ENCODE results near the gene SLC27A5.
"Not testable (repeated sequence)": the region's sequence is repeated elsewhere in the genome, so short reads cannot be mapped to it uniquely, and the experiment has no call there.

The SLC27A5 gene

GRCh38 chr19:58466089-58466759 lies 45.6 kb downstream of the SLC27A5 start:
- no peak for DNase-seq

DNA sequence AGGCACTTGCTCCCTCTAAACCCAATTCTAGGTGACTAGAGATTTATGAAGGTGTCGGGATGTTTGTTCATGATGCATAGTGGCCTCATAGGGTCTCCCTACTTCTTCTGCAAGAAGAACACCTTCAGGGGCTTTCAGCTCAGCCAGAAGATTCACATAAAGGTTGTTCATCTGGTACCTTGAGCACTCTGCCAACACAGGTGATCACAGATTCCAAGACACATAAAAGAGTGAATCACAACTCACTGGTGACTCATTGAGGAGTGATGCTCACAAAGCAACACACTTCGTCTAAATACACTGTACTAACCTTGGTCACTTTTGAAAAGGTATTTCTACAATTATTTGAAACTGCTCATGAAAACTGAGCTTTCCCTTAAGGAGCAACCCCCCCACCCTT lies 51.8 kb downstream of the SLC27A5 start:
- no peak for DNase-seq

- no peak for DNase-seq
Measured at GRCh38 chr19:58456111-58456510, 55.7 kb downstream of the SLC27A5 start.

DNA sequence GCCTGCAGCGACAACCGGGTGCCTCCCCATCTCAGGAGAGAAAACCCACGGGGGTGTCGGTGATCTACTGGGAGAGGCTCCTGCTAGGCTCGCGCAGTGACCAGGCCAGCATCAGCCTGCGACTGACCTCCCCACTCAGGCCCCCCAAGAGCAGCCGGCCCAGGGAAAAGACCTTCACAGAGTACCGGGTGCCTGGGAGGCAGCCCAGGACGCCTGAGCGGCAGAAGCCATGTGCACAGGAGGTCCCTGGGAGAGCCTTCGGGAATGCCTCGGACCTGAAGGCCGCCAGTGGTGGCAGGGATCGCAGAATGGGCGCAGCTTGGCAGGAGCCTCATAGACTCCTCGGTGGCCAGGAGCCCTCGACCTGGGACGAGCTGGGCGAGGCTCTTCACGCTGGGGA lies 56.5 kb downstream of the SLC27A5 start:
- no peak for DNase-seq

GRCh38 chr19:58453743-58454142 lies 58.0 kb downstream of the SLC27A5 start:
- DNase-seq, result no peak

DNA sequence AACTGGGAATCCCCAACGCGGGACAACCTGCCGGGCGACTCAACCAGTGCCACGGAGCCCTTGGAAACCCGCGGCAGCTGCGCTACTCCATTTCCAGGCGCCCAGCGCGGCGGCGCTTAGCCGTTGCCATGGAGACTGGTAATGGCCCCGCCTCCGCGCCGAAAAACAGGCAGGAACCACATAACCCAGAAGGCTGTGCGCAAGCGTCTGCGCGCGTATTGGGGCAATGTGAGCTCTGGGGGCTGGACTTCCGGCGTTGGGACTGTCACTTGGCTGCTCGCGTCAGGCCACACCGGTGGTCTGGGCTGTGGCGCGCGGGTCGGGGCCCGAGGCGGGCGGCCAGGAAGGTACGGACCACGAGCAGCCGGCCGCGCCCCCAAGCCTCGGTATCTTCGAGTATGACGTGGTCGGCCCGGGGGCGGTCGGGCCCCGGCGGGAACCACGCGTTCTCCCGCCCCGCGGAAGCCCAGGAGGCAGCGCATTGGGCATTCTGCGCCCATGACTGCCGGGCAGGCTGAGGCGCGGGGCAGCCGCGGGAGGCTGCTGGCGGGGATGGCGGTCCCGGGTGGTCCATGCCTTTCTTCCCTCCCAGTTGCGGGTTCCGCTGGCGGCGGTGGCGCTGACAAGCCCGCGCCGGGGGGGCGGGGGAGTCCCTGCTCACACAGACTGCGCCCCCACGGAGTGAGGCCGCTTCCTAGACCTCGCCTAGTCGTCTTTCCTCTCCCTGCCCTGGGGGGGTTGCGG lies 60.3 kb downstream of the SLC27A5 start, which contains the start of gene ZNF324B:
Gene ZNF324B, plus strand, starts transcription at position 265 of the 744 bp plus-strand sequence. CDS start 2,080 bp downstream, outside the sequence.
- peak; percentile 99 for DNase-seq

- DNase-seq, result no peak
Measured at GRCh38 chr19:58450856-58451357, 60.9 kb downstream of the SLC27A5 start.

- DNase-seq, result not testable (repeated sequence)
Measured at GRCh38 chr19:58449980-58450379, 61.8 kb downstream of the SLC27A5 start.

DNA sequence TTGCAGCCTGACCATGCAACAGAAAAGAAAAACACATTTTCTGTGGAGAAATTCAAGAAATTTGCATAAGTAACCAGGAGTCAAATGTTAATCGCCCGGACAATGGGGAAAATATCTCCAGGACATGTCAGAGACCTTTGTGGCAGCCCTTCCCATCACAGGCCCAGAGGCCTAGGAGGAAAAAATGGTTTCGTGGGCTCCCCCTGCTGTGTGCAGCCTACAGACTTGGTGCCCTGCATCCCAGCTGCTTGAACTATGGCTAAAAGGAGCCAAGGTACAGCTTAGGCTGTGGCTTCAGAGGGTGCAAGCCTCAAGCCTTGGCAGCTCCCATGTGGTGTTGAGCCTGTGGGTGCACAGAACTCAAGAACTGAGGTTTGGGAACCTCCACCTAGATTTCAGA lies 62.9 kb downstream of the SLC27A5 start:
- not testable (repeated sequence) for DNase-seq

Measured in NCI-H69 (cell line).